NCI-H1930 (cell line): ENCODE results near the gene MGAT5.

Experiments
- DNase-seq, 2 experiments: peaks; one replicate each; lab custom pipeline; 2025; lab: John Stamatoyannopoulos, UW

The MGAT5 gene

DNA sequence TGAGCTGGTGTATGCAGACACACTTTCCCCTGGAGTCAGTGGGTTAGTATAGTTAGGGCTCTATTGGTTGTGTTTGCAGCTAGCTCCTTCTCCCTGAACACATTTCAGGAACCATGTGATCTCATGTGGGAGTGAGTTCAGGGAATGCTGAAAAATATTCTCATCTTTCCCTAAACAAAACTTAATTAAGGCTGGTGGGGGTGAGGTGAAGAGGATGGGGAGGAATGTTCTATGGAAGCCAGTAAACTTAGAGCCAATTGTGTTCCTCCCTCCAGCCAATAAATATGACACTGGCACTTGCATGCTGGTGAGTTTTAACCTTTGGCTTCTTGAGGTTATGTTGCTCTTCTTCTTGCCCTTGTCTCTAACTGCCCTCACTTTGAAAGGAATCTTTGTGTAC lies 952 bp downstream of the MGAT5 start:
- DNase-seq: no peak

DNA sequence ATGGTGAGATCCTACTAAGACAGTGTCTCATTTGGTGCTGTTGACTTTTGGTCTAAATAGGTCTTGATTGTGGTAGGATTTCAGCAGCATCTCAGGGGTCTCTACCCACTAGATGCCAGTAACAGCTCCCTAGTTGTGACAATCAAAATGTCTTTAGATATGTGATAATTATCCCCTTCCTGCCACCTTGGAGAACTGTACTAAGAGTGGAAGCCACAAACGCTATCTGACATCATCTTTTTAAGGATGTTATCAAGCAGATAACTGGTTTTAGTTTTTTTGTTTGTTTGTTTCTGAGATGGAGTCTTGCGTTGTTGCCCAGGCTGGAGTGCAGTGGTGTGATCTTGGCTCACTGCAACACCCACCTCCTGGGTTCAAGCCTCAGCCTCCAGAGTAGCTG lies 3.1 kb downstream of the MGAT5 start:
- no peak for DNase-seq

DNA sequence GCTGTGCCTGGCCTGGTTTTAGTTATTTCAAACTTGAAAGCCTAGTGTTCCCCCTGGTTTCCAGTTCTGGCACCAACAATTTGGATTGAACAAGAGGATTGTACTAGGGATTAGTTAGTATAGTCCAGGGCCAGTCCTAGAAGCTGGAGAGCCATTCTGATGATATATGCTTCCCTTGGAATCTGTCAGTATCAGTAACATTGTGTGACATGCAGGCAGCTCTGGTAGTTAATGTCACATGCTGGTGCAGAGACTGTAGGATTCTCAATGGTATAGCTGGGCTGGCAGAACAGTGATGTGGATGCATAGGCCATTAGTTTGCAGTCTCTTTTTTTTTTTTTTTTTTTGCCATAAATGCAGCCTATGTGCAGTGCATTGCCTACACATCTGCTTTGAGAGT lies 3.6 kb downstream of the MGAT5 start:
- no peak for DNase-seq

DNA sequence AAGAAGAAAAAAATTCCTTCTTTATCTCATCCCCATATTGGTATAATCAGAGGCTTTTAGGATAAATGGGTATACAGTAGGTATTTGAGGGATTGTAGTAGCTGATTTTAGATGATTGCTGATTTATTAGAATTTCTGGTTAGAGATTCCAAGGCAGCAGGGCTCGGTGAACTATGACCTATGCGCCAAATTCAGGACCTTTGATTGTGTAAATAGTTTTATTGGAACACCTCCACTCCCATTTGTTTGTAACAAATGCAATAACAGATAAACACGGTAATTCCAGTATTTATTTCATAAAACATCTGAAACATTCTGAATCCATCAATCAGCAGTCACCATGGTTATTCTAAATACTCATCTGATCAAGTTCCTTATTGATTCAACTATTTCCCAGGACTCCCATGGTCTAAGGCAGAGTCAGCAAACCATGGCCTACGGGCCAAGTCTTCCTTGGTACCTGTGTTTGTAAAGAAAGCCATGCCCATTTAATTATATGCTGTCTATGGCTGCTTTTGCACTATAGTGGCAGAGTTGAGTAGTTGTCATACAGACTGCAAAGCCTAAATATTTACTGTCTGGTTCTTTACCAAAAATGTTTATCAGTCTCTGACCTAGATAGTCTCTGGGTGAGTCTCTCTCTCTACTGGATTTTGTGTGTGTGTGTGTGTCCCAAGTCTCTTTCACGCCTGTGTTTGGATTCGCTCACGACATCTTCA lies 4.3 kb downstream of the MGAT5 start:
- no peak for DNase-seq

DNA sequence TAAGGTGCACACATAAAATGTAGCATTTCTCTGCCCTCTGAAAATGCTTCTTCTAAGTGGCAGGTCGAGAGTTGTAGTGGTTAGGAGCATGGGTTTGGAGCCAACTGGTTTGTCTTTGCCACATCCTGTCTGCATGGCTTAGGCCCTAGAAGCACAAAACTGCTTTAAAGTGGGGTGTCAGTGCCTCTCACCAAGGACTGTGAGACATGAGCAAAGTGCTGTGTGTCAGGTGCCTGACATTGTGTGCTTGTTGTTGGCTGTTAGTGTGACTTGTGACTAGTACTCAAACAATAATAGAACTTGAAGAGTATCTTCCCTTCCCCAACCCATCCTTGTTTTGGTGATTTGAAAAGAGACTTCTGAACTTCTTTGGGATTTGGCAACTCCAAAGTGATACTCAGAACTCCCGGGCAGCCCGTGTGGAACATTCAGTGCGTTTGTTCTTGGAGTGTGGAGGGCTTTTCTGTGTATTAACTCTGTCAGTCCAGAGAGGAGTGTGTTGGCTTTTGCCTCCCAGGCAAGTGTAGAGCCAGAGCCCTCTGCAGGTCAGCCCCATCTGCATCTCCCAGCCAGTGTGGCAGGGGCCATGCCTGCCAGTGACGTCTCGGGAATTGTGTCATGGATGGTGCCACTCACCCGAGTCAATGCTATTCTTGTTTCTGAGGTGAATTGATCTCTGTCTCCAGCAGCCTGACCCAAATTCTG lies 5.0 kb downstream of the MGAT5 start:
- no peak for DNase-seq

DNA sequence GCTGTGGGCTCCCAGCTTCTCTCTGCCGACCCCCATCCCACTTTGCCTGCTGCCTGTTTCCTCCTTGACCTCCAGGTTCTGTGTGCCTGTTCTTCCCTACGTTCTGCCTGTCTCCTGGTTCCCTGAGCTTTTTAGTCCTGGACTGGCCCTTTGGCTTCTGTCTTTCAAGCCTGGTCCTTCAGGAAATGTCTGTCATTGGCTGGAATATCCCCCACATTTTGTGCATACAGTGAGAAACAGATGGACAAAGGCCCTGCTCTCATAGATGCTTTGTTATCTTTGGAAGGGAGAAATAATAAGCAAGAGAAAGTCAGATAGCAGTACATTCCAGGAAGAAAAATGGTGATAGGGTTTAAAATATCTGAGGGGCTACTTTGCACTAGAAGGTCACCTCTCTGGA lies 5.7 kb downstream of the MGAT5 start:
- DNase-seq: no peak

DNA sequence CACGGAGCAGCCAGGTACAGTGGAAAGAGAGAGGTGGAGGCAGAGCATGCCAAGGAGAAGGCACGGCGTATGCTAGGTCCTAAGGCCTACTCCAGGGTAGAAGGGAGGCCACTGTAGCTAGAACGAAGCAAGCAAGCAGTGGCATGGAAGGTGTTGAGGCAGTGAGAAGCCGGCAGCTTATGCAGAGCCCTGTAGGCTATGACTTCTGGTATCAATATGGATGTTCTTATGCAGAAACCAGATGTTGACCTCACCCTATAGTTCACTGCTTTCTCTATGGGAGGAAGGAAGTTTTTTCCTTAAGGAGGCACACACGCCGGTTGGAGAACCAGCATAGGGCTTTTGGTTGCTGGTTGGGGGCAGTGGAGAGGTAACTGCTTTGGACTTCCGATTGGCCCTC lies 6.1 kb downstream of the MGAT5 start:
- DNase-seq: no peak

DNA sequence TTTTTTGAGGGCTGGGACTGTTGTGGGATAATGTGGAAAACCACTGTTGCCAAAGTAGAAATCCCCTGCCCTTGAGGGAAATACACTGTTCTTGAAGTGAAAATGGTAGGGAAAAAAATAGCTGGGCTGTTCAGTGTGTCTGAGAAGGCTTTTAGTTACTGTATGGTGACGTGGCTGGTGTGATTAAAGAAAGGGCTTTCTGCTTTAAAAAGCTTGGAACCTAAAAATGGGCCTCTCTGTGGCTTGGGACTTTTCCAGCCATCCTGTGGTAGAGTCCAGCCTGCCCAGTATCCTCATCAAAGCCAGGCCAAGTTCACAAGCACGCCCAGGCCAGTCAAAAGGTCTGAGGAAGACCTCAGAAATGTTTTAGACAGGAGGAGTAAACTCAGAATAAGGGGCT lies 6.8 kb downstream of the MGAT5 start:
- no peak for DNase-seq

DNA sequence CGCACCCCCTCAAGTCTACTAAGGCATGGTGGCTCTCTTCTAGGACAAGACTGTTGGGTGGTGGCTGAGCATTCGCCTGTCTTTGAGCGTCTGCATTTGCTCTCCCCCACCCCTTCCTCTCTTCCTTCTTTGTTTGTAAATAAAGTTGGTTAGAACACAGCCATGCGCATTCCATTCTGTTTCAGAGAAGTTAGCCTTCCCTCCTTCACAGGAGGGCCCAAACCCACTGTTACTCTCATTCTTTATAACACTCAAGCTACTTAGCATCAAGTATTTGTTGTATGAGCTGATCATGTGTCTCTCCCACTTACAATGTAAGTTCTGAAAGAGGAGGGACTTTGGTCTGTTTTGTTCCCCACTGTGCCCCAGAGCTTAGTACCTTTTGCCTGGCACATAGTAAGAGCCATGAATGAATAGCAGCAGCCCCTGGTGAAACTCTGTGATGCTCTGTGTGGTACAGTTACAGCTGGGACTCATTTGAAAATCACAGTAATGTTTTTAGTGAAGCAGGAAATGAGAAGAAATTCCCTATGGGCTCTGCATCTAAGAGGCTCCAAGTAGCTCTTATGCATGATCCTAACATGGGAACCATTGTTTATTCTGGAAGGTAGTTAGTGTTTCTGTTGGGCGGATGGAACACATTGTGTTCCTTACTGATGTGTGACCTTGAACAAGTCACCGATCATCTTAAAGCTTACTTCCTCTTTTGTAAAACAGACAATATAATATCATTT lies 7.7 kb downstream of the MGAT5 start:
- no peak for DNase-seq

DNA sequence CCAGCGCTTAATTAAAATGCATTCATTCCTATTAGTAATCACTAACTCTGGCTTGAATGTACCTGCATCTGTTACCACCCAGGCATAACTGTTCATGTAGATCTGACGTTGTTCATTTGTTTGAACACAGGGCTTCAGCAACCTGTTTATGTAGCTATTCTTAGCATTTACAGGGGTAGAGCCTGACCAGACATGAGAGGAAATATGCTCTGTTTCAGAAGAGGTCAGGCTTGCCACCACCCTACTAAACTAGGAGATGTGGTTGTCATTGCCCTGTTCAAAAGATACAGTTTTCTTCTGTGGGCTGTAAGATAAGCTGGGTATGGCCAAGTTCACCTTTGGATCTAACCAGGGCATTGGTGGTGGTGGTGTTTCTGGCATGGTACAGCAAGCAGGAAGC lies 8.8 kb downstream of the MGAT5 start:
- no peak for DNase-seq

DNA sequence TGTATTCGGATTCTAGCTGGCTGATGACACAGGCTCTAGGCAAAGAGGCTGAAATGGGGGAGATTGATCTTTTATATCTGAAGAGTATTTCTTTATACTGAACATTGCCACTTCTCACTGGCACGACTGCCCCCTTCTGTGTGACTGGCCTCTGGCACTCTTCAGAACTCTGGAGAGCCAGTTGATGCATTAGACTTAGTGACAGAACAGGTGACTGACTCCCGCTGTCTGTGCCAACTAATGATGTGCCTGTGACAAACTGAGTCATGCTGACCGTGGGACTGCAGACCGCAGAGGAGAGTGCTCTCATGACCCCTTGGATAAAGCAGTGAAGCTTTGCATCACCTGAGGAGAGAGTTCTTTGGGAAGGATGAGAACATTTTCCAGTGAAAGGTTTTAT lies 14.4 kb downstream of the MGAT5 start:
- DNase-seq: no peak

DNA sequence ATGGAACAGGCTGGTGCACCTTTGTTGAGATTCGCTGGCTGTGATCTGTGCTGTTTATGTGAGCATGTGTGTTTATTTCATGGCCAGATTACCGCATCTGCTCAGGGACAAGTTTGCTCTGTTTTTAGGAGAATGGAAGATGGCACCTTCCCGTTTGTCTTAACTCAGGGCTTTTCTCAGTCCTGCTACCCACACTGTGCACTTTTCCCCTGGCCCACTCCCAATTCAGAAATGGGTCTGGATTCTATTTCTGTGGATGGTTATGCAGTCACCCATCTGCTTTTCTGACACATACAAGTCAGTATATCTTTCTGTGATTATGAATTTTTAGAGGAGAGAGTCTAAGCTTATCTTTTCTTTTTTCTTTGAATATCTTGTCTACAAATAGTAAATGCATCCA lies 15.4 kb downstream of the MGAT5 start:
- no peak for DNase-seq

DNA sequence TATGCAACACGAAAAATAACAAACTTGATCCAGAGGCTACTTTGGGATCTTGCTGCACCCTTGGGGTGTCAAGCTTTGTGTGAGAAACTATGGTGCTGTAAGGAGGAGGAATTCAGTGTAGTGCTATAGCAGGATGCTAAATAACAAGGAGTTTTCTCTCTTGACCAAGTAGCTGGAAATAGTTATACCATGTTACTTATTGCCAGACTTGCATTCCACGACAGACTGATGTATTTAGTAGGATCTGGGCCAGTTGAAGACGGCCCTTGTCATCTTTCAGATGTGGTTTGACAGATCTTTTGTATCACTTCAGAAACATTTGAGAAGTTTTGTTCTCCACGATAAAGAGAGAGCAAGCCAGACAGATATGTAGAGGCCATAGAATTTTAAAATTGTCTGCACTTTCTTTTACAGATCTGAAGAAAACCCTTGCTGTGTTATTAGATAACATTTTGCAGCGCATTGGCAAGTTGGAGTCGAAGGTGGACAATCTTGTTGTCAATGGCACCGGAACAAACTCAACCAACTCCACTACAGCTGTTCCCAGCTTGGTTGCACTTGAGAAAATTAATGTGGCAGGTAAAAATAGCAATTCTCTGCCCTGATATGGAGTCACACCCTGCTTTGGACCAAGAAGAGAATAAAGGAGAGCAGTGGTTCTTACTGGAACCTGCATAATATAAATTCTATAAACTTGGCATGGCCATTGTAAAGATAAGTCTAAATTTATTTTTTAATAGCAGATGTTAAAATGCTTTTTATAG lies 16.3 kb downstream of the MGAT5 start:
- DNase-seq: no peak

DNA sequence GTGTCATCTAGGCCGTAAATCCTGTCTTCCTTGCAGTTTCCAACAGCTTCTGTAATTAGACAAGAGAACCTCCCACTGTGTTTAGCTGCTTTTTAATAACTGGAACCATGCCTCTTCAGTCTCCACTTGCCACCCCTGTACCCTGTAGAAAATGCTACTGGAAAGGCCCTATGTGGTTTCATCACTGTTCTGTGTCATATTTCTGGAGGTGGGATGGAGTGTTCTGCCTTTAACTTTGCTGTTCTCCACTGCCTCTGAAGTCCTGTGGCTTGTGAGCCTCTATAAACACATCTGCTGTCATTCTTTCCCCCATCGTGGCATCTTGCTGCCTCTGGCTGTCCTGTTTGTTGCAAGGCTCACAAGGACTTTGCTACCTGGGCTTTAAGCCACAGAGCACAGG lies 17.9 kb downstream of the MGAT5 start:
- DNase-seq: no peak

DNA sequence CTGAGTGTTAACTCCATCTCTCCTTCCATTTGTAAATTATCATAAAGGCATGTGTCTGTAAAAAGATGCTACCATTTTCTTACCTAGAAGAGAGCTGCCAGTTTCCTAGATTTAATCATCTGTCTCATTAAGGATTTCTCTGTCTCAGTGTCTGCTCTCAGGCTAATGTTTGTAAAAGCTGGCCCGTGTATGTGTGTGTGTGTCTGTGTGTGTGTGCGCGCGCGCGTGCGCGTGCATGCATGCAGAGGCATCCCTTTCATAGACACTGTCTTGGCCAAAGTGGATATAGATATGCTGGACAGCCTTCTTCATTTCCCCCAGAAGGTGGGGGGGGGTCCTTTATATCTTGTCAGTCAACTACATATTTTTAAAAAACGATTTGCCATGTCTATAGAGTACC lies 18.9 kb downstream of the MGAT5 start:
- no peak for DNase-seq

DNA sequence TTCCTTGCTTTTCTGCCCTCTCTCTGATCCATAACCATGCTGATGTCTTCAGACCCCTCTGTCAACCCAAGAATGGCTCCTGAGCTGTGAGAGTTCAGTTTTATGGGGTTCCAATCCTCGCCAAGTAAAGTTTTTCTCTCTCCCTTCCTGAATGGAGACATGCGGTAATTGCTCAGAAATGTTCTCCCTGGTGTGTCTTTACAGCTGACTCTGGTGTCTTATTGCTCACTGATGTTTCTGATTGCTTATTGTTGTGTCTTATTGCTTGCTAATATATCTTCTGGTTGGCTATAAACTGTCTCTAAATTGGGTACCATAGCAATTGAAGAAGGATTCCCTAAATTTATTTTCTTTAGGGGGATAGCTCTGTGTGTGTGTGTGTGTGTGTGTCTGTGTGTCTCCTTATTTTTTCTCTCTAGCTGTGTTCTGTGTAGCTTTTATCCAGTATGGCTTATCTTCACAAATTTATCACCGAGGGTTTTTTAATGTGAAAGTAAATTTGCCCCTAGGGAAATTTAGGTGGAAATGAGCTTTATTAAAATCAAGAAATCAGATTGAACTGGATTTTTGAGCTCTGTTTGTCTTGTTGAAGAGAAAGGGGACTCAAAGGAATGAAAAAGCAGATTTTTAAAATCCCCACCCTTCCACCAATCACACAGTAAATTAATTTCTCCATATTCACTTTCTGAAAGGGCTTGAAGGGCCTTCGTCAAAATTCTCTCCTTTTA lies 19.5 kb downstream of the MGAT5 start:
- no peak for DNase-seq

DNA sequence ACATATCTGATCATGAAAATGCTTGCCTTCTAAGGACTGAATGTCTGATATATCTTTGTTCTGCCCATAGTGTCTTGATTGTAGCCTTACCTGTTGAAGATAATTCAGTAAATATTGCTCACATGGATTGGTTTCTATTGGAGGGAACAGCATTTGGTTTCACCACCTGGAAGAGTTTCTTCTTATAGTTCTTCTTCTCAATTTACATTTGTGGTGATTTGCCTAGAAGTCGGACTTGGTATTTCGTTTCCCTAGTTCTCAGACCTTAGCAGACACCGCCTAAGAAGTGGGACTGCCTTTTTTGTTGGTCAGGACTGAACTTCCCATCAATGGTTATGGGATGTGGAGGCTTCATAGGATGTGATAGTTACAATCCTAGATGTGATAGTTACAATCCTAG lies 20.2 kb downstream of the MGAT5 start:
- no peak for DNase-seq

DNA sequence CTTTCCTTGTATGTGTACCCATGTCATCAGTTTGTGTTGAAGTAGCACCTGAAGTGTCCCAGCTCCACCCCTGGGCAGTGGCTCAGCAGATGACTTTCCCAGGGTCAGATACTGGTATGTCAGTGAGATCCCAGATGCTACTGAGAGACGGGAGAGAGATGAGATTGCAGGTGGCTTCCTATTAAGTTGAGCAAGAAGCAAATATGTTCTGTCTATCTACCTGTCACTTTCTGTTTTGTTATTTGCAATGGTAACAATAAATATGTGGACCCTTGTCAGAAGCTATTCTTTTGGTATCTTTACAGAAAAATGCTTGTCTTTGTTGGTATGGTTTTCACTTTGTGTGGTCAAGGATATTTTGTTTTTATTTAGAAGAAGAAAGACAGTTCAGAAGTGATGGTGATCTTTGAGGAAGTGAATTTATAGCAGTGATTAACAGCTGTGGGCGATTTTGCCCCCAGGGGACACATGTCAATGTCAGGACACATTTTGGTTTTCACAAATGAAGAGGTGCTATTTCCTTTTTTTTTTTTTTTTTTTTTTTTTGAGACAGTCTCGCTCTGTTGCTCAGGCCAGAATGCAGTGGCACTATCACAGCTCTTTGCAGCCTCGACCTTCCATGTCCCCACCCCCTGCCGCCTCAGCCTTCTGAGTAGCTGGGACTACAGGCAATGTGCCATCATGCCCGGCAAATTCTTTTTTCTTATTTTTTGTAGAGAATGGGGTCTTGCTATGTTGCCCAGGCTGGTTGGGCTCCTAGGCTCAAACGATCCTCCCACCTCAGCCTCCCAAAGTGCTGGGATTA lies 21.4 kb downstream of the MGAT5 start:
- no peak for DNase-seq

DNA sequence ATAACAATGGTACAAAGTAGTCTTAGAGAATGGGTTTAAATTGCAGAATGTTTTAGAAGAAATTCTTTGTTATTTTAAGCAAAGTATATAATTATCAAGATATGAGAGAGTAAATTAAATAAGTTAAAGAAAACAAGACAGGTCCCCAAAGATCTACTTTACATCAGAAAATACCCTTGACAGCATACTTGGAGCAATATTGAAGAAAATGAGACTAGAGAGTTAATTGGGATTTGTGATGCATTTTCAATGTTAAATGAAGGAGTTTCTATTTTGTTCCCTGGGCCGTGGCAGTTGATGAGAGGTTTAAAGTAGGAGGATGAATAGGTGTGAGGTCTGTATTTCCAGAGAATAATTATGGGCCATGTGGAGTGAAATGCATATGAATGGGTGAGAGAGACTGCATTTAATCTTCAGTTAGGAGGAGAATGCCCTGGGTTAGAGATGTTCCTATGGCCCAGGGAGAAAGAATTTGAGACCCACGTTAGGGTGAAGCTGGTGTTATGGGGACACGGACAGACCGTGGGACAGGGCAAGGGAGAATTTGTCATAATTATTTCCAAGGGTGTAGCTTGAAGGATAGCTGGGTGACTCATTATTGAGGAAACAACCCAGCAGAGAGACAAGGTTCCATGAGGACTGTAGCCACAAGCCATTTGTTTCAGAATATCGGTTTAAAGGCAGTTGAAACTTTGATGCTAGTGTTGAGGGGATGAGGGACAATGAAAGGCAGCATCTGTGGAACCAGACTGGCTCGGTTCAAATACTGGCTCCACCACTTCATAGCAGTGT lies 22.7 kb downstream of the MGAT5 start:
- DNase-seq: no peak

DNA sequence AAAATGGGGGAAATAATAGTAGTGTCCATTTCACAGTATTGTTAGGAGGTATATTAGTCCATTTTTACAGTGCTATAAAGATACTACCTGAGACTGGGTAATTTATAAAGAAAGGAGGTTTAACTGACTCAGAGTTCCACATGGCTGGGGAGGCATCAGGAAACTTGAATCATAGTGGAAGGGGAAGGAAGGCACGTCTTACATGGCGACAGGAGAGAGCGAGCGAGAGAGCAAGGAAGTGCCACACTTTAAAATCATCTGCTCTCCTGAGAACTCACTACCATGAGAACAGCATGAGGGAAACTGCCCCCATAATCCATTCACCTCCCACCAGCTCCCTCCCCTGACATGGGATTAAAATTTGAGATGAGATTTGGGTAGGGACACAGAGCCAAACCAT lies 23.4 kb downstream of the MGAT5 start:
- DNase-seq: no peak
